Measurements from ENCODE around the gene WDR1.
A peak's percentile ranks its signal among the peaks of the same experiment; 100 is the strongest.

Gene WDR1, protein sequence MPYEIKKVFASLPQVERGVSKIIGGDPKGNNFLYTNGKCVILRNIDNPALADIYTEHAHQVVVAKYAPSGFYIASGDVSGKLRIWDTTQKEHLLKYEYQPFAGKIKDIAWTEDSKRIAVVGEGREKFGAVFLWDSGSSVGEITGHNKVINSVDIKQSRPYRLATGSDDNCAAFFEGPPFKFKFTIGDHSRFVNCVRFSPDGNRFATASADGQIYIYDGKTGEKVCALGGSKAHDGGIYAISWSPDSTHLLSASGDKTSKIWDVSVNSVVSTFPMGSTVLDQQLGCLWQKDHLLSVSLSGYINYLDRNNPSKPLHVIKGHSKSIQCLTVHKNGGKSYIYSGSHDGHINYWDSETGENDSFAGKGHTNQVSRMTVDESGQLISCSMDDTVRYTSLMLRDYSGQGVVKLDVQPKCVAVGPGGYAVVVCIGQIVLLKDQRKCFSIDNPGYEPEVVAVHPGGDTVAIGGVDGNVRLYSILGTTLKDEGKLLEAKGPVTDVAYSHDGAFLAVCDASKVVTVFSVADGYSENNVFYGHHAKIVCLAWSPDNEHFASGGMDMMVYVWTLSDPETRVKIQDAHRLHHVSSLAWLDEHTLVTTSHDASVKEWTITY

DNA sequence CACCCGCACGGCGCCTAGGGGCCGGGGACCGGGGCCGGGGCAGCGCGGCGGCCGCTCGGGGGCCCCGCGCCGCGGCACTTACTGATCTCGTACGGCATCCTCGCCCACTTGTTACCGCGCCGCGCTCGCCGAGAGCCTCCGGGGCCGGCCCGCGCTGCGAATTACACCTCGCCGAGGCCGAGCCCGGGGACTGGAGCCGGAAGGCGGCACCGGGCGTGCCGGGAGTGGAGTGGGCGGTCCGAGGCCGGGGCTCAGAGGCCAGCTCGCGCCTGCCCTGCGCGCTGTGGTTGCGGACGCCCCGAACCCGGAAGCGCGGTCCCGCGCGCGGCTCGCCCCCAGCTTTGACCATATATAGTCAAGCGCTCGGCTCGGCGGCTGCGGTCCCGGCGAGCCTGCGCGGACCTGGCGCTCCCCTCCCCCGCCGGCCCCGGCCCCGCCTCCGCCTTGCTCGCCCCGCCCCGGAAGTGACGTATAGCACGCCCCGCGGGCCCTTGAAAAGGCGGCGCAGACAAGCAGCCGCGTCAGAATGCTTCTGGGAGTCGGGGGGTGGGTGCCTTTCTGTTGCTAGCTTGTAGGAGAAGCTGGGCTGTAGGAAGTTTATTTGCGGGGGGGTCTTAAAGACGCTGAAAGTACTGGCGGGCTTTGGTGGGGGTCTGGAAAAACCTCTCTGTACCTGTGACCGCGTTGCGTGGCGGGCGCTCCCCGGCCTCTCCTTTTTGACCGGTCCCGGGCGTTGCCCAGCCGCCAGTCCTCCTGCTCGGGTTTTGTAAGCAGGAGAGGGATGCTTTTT lies at the start of gene WDR1:
Gene WDR1, minus strand, starts transcription at position 231 of the 790 bp plus-strand sequence. Its CDS starts 133 bp downstream, at position 98.
- DNase-seq, result peak; percentile 66 to 90

GRCh38 chr4:10164877-10165283 lies 48.3 kb upstream of the WDR1 start:
- no peak for DNase-seq

DNA sequence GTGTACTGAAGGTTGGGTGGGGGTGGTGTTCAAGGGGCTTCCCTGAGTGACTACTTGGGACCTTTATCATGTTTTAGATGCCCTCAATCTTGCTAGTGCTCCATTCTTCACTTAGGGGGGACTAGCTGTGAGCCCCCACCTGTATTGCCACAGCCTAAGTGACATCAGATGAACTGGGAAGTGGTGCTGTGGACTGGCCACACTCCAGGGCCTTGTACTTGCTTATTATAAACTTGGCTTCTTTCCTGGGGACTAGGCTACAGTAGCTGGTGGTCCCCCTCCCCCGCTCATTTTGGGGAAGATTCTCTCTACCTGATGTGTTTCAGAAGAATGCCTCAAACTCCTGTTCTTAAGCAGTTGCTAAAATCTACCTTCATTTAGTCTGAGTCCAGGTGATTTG lies 46.7 kb upstream of the WDR1 start:
- DNase-seq, result no peak

DNA sequence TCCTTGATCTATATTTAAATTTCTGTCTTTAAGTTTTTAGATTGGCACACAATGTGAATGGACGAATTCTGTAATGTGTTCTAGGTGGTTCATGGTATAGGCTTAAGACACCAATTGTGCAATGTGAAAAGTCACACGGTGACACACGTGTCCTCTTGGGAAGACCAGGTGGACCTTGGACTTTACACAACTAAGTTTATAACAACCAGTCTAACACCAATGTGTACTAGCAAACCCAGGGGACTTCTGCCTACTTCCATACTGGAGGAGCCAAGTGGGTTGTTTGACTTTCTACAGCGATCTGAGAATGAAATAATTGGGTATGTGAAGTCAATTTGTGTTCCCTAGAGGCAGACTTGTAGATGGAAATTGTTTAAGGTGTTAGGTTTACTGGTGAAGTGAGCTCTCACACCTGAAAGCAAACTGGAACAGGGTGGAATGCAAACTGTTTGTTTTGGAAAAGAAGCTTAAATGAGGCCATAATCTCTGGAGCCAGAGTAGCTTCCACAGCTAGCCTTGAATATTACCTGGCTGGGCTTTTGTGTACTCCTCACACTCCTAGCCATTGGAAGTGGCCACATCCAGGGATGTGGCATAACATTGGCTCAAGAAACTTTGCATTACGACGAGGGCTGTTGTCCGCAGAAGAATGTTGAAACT lies 45.9 kb upstream of the WDR1 start:
- DNase-seq, result no peak

- DNase-seq, result no peak
Measured at GRCh38 chr4:10161840-10162239, 45.2 kb upstream of the WDR1 start.

DNA sequence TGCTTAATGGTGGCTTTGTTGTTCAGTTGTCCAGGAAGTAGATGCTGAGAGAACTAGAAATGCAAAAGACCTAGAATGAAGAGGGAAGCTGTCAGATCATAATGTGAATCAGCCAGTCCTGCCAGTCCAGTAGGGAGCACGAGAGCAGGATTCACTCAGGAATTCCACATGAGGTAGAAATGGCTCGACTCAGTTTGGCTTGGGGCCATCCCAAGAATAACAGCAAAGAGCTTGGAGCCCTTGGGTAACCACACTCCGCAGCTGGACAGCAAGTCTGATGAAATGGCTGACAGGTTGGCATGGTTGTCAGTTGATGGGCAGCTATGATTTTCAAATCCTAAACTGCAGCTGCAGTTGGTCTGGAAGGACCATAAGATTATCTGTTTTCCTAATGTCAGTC lies 44.5 kb upstream of the WDR1 start:
- no peak for DNase-seq

DNA sequence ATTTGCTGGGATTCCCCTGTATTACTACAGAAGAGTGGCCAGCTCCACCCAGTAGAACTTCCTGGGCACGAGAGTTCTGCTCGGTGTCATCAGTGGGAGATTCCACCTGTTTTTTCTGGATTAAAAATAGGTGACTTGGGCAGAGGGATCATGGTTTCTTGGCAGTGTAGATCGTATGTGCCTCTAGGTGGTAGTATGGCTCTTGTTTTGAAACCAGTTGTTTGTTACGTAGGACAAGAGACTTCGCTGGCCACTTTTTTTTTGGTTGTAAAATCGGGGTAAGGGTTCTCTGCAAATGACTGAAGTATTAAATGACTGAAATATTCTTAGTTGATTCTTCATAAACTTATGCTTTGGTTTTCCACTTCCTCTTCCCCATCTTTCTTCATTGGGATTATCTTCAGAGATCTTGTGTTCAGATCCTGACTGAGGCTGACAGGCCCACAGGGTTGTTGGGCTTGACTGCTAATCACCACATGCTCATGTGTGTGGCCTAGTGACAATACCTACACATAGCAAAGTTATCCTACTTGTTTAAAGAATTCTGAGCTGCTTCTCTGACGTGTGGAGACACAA lies 43.8 kb upstream of the WDR1 start:
- peak in 1 of 2 experiments; percentile 6 for DNase-seq

DNA sequence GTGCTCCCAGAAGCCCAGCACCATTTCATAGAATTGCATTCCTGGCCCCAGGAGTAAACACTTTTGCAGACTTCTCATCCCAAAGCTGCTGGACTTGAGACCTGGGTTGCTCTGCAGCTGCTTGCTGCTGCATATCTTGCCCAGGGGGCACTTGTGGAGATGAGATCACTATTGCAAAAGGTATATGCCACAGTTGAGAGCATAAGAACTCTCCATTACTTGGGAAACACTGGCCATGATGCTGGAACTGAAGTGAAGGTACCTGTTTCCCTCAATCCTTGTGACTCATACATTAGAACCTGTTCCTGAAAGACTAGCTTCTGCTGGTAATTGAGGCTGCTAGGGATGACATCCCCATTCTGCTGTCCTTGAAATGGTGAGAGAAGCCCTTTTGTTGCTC lies 43.1 kb upstream of the WDR1 start:
- no peak for DNase-seq

- DNase-seq, result no peak
Measured at GRCh38 chr4:10158333-10158942, 41.8 kb upstream of the WDR1 start.

DNA sequence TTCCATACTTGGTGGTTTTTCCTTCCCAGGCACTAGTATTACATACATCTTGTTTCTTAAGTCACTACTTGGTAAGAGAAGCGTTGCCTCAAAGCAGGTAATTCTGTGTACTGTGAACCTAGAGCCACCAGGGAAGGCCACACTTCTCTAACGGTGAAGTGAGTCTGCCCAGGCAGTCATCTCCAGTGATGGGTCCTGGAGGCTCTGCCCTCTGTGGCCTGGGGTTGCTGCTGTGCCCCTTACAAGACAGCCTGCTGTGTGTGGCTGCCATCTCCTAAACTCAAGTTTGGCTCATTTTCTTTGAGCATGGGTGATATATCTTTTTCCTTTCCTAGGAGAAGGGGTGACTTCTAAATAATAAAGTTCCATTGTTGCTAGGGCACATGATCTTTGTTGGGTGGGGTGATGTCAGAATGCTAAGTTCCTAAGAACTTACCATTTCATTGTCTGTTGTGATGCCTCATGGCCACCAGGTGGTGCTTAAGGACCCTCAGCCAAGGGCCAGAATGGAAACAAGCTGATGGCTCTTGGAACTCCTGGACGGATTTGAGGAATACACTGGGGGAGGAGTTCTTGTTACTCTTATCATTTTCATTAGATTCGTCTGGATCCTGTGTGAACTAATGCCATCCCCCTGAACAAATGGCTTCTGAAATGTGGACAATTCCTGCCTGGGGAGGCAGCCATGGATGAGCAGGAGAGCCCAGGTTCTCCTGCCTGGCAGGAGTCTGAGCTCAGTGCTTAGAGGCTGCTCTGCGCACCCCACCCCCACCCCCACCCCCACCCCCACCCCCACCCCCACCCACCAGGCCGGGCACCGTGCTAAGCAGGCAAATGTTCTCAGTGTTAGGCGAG lies 41.1 kb upstream of the WDR1 start:
- peak in 1 of 2 experiments; percentile 56 for DNase-seq

GRCh38 chr4:10154241-10154640 lies 37.6 kb upstream of the WDR1 start:
- DNase-seq, result no peak

DNA sequence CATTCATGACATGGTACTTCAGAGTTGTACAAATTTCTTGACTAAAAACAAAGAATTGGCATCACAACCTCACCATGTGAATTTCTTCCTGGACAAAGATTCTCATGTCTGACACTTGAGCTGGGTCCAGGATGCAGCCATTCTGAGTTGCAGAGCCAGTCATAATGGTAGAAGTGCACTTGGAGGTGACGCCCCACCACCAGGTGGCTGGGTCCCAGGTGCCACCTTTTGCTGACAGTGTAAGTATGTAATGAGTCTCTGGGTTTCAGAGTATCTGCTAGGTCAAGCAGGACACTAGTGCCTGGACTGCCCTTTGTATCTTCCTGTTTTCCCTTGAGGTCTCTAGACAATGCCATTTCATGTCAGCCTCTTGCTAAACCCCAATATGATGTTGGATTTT lies 36.6 kb upstream of the WDR1 start:
- no peak for DNase-seq

DNA sequence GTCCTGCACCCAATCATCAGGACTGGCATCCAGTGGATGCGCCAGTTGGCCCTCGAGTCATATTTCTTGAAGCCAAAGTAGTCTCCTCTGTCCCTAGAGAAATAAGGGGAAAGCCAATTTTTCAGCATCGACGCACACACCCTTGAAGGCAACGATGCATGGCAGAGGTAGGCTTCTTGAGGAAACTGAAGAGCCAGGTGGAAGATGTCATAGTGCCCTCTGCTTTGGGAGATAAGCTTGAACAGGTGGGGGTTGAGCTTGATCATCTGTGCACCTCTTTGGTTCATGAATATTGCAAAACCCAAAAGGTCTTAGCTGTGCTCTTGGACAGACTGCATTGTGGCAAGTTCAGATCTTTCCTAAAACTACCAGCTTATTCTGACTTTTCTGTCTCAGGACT lies 34.6 kb upstream of the WDR1 start:
- no peak for DNase-seq

DNA sequence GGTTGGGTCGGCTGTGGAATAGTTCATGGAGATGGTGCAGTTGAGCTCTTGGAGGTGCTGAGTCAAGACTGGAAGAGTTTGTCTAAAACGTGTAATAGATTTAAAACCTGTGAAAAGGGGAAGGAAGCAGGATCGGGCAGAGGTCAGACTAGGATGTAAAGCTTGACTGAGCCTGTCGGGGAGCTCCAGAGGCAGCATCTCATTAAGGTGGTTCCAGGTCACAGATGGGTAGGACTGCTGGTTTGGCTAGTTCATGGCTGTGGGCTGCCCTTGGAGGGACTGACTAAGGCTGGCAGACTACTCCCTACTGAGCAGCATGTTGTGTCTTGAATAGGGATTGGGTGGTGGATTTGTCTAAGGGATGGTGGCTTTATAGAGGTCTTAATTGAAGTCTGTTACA lies 28.4 kb upstream of the WDR1 start:
- DNase-seq, result no peak

DNA sequence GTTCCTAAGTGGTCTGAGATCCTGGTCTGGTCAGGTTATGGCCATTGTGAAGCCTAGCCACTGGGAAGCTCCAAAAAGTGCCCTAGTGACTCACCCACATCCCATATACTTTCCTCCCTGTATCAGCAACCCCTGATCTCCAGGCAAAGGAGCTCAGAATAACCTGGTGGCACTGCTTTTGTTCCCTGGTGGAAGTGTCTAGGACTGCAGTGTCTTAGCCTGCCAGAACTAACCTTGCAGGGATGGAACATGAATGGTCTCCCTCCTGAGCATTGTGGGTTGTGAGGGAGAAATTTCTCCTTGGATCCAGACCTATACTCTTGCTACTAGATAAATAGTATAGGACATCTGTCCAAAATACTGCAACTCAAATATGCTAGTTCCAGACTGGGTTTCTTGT lies 27.9 kb upstream of the WDR1 start:
- DNase-seq, result no peak

DNA sequence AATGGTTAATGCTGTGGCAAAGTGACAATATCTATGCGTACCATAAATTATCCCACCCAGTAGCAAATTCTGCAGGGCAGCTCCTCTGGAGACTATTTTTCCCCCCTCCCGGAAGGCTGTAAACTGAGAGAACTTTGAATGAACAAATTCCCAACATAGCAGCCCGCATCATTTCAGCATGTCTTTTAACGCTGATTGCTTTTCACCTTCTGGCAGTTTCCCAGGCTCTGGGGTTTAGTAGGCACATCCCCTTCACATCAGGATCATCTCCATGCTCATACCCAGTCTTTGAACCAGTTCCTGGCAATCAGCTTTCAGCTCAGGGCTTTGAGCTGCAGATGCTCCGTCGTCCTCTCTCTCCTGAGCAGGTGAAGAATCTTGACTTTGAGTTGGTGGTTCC lies 26.6 kb upstream of the WDR1 start:
- DNase-seq, result no peak

DNA sequence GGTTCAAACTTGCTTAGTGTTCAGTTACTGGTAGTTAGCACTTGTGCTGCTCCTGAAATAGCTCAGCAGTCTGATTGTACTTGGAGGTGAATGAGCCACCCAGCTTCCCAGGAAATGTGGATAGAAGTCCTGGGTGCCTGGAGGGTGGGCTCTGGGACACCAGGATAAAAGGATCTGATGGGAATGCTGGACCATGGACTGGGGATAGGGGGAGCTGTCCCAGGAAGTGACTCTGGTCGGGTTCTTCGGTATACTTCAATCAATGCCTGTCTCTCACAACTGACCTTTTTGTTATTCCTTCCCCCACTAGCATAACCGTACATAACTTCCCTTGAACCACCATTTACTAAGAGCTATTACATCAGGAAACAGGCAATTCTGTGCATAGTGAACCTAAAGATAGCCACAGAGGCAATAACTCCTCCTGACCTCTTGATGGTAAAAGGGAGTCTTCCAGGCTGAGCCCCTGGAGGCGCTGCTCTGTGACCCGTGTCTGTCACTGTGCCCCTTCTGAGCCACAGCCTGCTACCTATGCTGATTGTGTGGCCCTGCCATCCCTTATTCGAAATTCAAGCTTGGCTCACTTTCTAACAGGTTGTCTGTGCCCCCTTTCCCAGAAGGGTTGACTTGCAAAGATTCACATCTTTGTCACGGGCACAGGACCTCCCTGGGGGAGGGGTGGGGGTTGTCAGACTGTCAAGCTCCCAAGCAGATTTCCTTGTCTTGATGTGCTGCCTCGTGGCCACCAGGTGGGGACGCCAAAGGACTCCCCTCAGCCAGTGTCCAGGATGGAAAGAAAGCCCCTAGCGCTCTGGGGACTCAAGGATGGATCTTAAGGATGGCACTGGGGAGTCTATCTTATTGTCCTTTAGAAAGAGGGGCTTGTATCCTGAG lies 24.5 kb upstream of the WDR1 start:
- DNase-seq, result no peak

GRCh38 chr4:10139518-10139917 lies 22.9 kb upstream of the WDR1 start:
- DNase-seq, result no peak

- no peak for DNase-seq
Measured at GRCh38 chr4:10135260-10135659, 18.7 kb upstream of the WDR1 start.

DNA sequence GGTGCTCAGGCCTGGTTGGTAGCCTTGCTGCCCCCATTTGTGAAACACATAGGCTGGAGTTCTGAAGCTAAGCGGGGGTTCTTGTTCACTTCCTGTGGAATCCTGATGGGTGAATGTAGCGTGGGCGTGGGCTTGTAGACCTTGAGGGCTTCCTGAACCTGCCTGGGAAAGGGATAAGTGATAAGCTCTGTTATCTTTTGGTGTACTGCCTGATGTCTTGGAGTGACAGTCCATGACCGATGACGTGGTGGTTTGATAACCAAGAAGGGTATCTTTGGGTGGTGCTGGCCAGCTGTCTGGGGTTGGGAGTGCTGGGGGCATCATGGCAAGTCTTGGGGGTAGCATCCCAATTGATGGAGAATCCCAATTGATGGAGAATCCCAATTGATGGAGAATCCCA lies 17.5 kb upstream of the WDR1 start:
- no peak for DNase-seq

Measured in SW 1271 (cell line).